SK-N-SH (cell line): ENCODE data around the gene SLC45A3. TPM values are rescaled to one million over a fixed set of nuclear protein-coding genes. Genes with fewer than 3 reads are reported as not detected.

ENCODE experiments used
- CTCF ChIA-PET: fragments of 300-600, 350-600 bp; formaldehyde crosslinking; extraction: SDS; loops from one replicate; lab custom pipeline; 2021; lab: Yijun Ruan, JAX
- POLR2A ChIA-PET: fragments of 350-600 bp; sonication (Branson Sonifier 250); formaldehyde crosslinking; extraction: SDS; loops from one replicate; lab custom pipeline; 2020; ENCODE audit warnings: antibody characterized with exemption, inconsistent platforms; lab: Yijun Ruan, JAX
- DNase-seq: peaks from one replicate; pipeline ENCODE4 v3.0.0; 2012
- H2AFZ ChIP-seq: fragments of 200-600 bp; sonication (generic); 2 replicates; pipeline ENCODE4 v1.8.1; 2016; ENCODE audit warnings: antibody characterized with exemption, mild to moderate bottlenecking, low read depth
- H3F3A ChIP-seq: fragments of 200-600 bp; sonication (generic); replicated peaks from 2 replicates; pipeline ENCODE3; 2016; ENCODE audit warnings: antibody characterized with exemption, mild to moderate bottlenecking; ENCODE audit not compliant: insufficient read depth
- H3K27ac ChIP-seq, 2 experiments: fragments of 200-500 bp in 1 of 2; fragments of 200-600 bp in 1 of 2; sonication (Bioruptor generic) in 1 of 2; sonication (generic), shearing (Covaris generic) in 1 of 2; 2 replicates each; pipeline versions ENCODE4 v1.5.1 to v1.6.1; 2014 to 2016; ENCODE audit warnings: low read depth in 2 of 2, inconsistent platforms in 1 of 2, low read length in 1 of 2, mild to moderate bottlenecking in 1 of 2, mixed read lengths in 1 of 2
- H3K27me3 ChIP-seq: fragments of 200-600 bp; sonication (generic), shearing (Covaris generic); 2 replicates; pipeline ENCODE4 v1.6.1; 2016; ENCODE audit warnings: mixed run types; ENCODE audit not compliant: insufficient read depth
- H3K36me3 ChIP-seq, 2 experiments: fragments of 200-500 bp in 1 of 2; fragments of 200-600 bp in 1 of 2; sonication (Bioruptor generic) in 1 of 2; sonication (generic) in 1 of 2; replicated peaks in 1 of 2; 2 replicates each; pipeline versions ENCODE3 to v1.5.1; 2014 to 2016; ENCODE audit warnings: low read length in 1 of 2, mild to moderate bottlenecking in 1 of 2; ENCODE audit not compliant: insufficient read depth in 2 of 2, control insufficient read depth in 1 of 2
- H3K4me1 ChIP-seq, 2 experiments: fragments of 200-500 bp in 1 of 2; fragments of 200-600 bp in 1 of 2; sonication (Bioruptor generic) in 1 of 2; sonication (generic), shearing (Covaris generic) in 1 of 2; 2 replicates each; pipeline versions ENCODE4 v1.5.1 to v1.6.1; 2014 to 2016; ENCODE audit warnings: low read depth in 1 of 2, low read length in 1 of 2, mixed run types in 1 of 2; ENCODE audit not compliant: insufficient read depth in 2 of 2, control insufficient read depth in 1 of 2
- H3K4me2 ChIP-seq: fragments of 200-600 bp; sonication (generic), shearing (Covaris generic); 2 replicates; pipeline ENCODE4 v1.6.1; 2017; ENCODE audit warnings: mixed run types
- H3K4me3 ChIP-seq, 2 experiments: fragments of 200-500 bp in 1 of 2; fragments of 200-600 bp in 1 of 2; sonication (Bioruptor generic) in 1 of 2; sonication (generic), shearing (Covaris generic) in 1 of 2; 2 replicates each; pipeline versions ENCODE4 v1.5.1 to v1.8.1; 2014 to 2016; ENCODE audit warnings: low read depth in 2 of 2, inconsistent platforms in 1 of 2, low read length in 1 of 2, mild to moderate bottlenecking in 1 of 2, mixed read lengths in 1 of 2, moderate library complexity in 1 of 2
- H3K79me2 ChIP-seq: fragments of 200-600 bp; sonication (generic); 2 replicates; pipeline ENCODE4 v1.8.1; 2017; ENCODE audit warnings: mild to moderate bottlenecking; ENCODE audit not compliant: insufficient read depth
- H3K9ac ChIP-seq: fragments of 200-600 bp; sonication (generic); 2 replicates; pipeline ENCODE4 v1.6.1; 2017; ENCODE audit warnings: mixed run types
- H3K9me2 ChIP-seq: fragments of 200-600 bp; sonication (generic); 2 replicates; pipeline ENCODE4 v1.6.1; 2017; ENCODE audit warnings: mixed run types
- H3K9me3 ChIP-seq: fragments of 200-600 bp; sonication (generic); 2 replicates; pipeline ENCODE4 v1.6.1; 2017; ENCODE audit warnings: mixed run types, mild to moderate bottlenecking, moderate library complexity
- H4K20me1 ChIP-seq: fragments of 200-600 bp; sonication (generic); 2 replicates; pipeline ENCODE4 v1.6.1; 2017; ENCODE audit warnings: mild to moderate bottlenecking, mixed run types; ENCODE audit not compliant: insufficient read depth
- CTCF ChIP-seq: fragments of 200-600 bp; sonication (generic); IDR thresholded peaks from 2 replicates; pipeline ENCODE4 v1.6.1; 2017; ENCODE audit warnings: antibody characterized with exemption, mild to moderate bottlenecking, moderate library complexity
- FOSL2 ChIP-seq: IDR thresholded peaks from 2 replicates; pipeline ENCODE4 v1.4.0; 2012; ENCODE audit warnings: low read depth, mild to moderate bottlenecking, moderate library complexity, borderline replicate concordance
- GABPA ChIP-seq: IDR thresholded peaks from 2 replicates; pipeline ENCODE4 v1.4.0; 2012; ENCODE audit warnings: low read depth, mild to moderate bottlenecking
- IRF3 ChIP-seq: fragments of 150-350 bp; IDR thresholded peaks from 2 replicates; pipeline ENCODE4 v1.6.1; 2016; ENCODE audit warnings: mild to moderate bottlenecking, low read depth, low read length
- MAX ChIP-seq: IDR thresholded peaks from 2 replicates; pipeline ENCODE4 v1.4.0; 2012; ENCODE audit warnings: low read depth
- MEF2A ChIP-seq: IDR thresholded peaks from 2 replicates; pipeline ENCODE4 v1.4.0; 2012; ENCODE audit warnings: low read depth, borderline replicate concordance
- MXI1 ChIP-seq: IDR thresholded peaks from 2 replicates; pipeline ENCODE4 v1.6.1; 2012; ENCODE audit warnings: mild to moderate bottlenecking, low read depth, low read length, improper control_type of control experiment
- NRF1 ChIP-seq: IDR thresholded peaks from 2 replicates; pipeline ENCODE4 v1.6.1; 2012; ENCODE audit warnings: low read depth, mild to moderate bottlenecking, low read length
- PBX3 ChIP-seq: IDR thresholded peaks from 2 replicates; pipeline ENCODE4; 2012
- POLR2AphosphoS5 ChIP-seq: IDR thresholded peaks from 2 replicates; pipeline ENCODE4 v1.6.1; 2012; ENCODE audit warnings: low read depth, low read length
- RAD21 ChIP-seq: IDR thresholded peaks from 2 replicates; pipeline ENCODE4 v1.6.1; 2012; ENCODE audit warnings: mild to moderate bottlenecking, low read length
- RXRA ChIP-seq: IDR thresholded peaks from 2 replicates; pipeline ENCODE4 v1.4.0; 2012; ENCODE audit warnings: low read depth, mild to moderate bottlenecking, borderline replicate concordance
- SIN3A ChIP-seq: IDR thresholded peaks from 2 replicates; pipeline ENCODE4 v1.6.1; 2012; ENCODE audit warnings: low read depth, mild to moderate bottlenecking, low read length, moderate library complexity, borderline replicate concordance
- SMC3 ChIP-seq: IDR thresholded peaks from 2 replicates; pipeline ENCODE4 v1.6.1; 2012; ENCODE audit warnings: low read depth, low read length, improper control_type of control experiment
- USF2 ChIP-seq: fragments of 150-350 bp; IDR thresholded peaks from 2 replicates; pipeline ENCODE4 v1.6.1; 2017; ENCODE audit warnings: antibody characterized with exemption, low read length, low read depth, borderline replicate concordance
- ZBTB33 ChIP-seq: IDR thresholded peaks from 2 replicates; pipeline ENCODE4 v1.4.0; 2012; ENCODE audit warnings: low read depth, borderline replicate concordance
- WGBS: methylation state at CpG from one replicate; pipeline ENCODE4 v1.1.6; 2017; ENCODE audit warnings: low lambda C conversion rate; 5-methylcytosine and 5-hydroxymethylcytosine counted together
- polyA plus RNA-seq, 3 experiments: library from polyadenylated mRNA; depleted of rRNA; stranded (reverse); fragments of >200 nt; gene quantifications; 2 replicates each; pipeline ENCODE4 v1.2.3, GENCODE V29; 2012

Gene SLC45A3
- polyA plus RNA-seq, 1 of the 3 experiments (the other 2 are of a cell fraction): 4.6 TPM

- Histone ChIP-seq H3K9ac (no peak overlapping the region), H3F3A (no peaks in the 10 kb centered on the region), H4K20me1 (no peaks in the 10 kb centered on the region), H3K4me3 (no peak overlapping the region), H3K79me2 (peaks cover 28% of the 10 kb centered on the region), H3K9me2 (no peaks in the 10 kb centered on the region), H3K27ac (no peak overlapping the region), H2AFZ (no peak overlapping the region), H3K4me1 (no peaks in the 10 kb centered on the region), H3K36me3 (no peaks in the 10 kb centered on the region), H3K4me2 (no peak overlapping the region), H3K9me3 (no peaks in the 10 kb centered on the region), H3K27me3 (no peaks in the 10 kb centered on the region)
- no peak for DNase-seq
- TF ChIP-seq SIN3A (no peak), RAD21 (no peak), MAX (no peak), CTCF (no peak), SMC3 (no peak), ZBTB33 (no peak), USF2 (no peak), POLR2AphosphoS5 (no peak), MEF2A (no peak), MXI1 (no peak), FOSL2 (no peak)
- WGBS: 83% methylated on average over 4 of the region's 4 CpGs
- ChIA-PET POLR2A (no interaction called here), CTCF (interaction anchor here (2.0 to 18.5 kb wide), 2 partner anchors 13 to 38 kb away, joined by 11 to 214 read pairs; no protein-coding TSS in a partner anchor)
Measured at GRCh38 chr1:205672970-205673369, 7.3 kb downstream of the SLC45A3 start.

GRCh38 chr1:205672395-205672889, 7.9 kb downstream of the SLC45A3 start:
- Histone ChIP-seq H3K4me2 (no peak overlapping the region), H3K27ac (no peak overlapping the region), H3K9me3 (no peaks in the 10 kb centered on the region), H3F3A (no peaks in the 10 kb centered on the region), H3K4me1 (no peaks in the 10 kb centered on the region), H4K20me1 (no peaks in the 10 kb centered on the region), H3K4me3 (no peak overlapping the region), H3K79me2 (peaks cover 24% of the 10 kb centered on the region), H3K27me3 (no peaks in the 10 kb centered on the region), H3K36me3 (no peaks in the 10 kb centered on the region), H3K9me2 (no peaks in the 10 kb centered on the region), H3K9ac (no peak overlapping the region), H2AFZ (no peak overlapping the region)
- no peak for DNase-seq
- POLR2A ChIA-PET: no interaction called here
- WGBS: 91% methylated on average over 11 of the region's 11 CpGs
- CTCF ChIA-PET: interaction anchor here (2.0 to 18.5 kb wide), 2 partner anchors 12 to 38 kb away, joined by 11 to 214 read pairs; no protein-coding TSS in a partner anchor
- TF ChIP-seq RXRA (no peak), ZBTB33 (no peak), GABPA (no peak), MXI1 (no peak), IRF3 (no peak), NRF1 (no peak), USF2 (no peak), PBX3 (no peak)
